ENCODE data around the gene HIPK3.

The HIPK3 gene

DNA sequence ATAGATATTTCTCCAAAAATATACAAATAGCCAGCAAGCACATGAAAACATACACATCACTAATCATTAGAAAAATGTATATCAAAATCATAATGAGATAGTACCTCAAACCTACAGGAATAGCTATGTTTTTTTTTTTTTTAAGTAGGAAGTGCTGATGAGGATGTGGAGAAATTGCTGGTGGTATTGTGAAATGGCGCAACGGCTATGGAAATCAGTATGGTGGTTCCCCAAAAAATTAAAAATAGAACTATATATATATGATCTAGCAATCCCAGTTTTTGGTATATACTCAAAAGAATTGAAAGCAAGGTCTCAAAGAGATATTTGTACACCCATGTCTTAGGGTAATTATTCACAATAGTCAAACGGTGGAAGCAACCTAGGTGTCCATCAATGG, 46.0 kb upstream of the HIPK3 start:
- no peaks in the 10 kb centered on the region for H3K36me3 ChIP-seq (ENCODE audit: control insufficient read depth in 2 of 2, insufficient read depth in 1 of 2, low read length in 2 of 2)
- ChIA-PET CTCF (interaction anchor here (0.6 kb wide), 1 partner anchor 577 kb away, joined by 3 read pairs; no protein-coding TSS in a partner anchor), POLR2A (no interaction called here)
- no peak overlapping the region for H3K27ac ChIP-seq (ENCODE audit: extremely low read depth, low read depth, low read length)
- H3K4me1 ChIP-seq (ENCODE audit: control insufficient read depth, insufficient read depth, low read length), result no peaks in the 10 kb centered on the region
- H3K4me3 ChIP-seq (ENCODE audit: low read depth, low read length), result no peak overlapping the region
- TF ChIP-seq ZNF280D (tag by site-specific recombination; IDR thresholded peaks at IDR 0.05), result no peak
- no peak for TF ChIP-seq ZNF274 (IDR thresholded peaks at IDR 0.05; ENCODE audit: low read length)
- no peak for TF ChIP-seq ZNF274 (tag by site-specific recombination; IDR thresholded peaks at IDR 0.05; ENCODE audit: borderline replicate concordance)
- TF ChIP-seq ZNF518A (tag by site-specific recombination; conservative IDR thresholded peaks at IDR 0.05; ENCODE audit: low read depth), result no peak
- TF ChIP-seq ZNF670 (tag by site-specific recombination; IDR thresholded peaks at IDR 0.05; ENCODE audit: low read depth), result no peak
- TF ChIP-seq ZNF302 (tag by site-specific recombination; IDR thresholded peaks at IDR 0.05; ENCODE audit: low read depth), result no peak
- no peak for TF ChIP-seq KLF16 (tag by site-specific recombination; IDR thresholded peaks at IDR 0.05)
- TF ChIP-seq ZNF792 (tag by site-specific recombination; IDR thresholded peaks at IDR 0.05), result no peak
- TF ChIP-seq ZNF10 (tag by site-specific recombination; IDR thresholded peaks at IDR 0.05), result no peak
- TF ChIP-seq SP2 (tag by site-specific recombination; IDR thresholded peaks at IDR 0.05), result no peak
- no peak for TF ChIP-seq ZBTB44 (tag by site-specific recombination; IDR thresholded peaks at IDR 0.05)
- no peak for TF ChIP-seq GLI2 (tag by site-specific recombination; IDR thresholded peaks at IDR 0.05; ENCODE audit: borderline replicate concordance, low read depth)
- no peak for TF ChIP-seq ZNF133 (tag by site-specific recombination; IDR thresholded peaks at IDR 0.05)
- no peak for TF ChIP-seq ZBTB17 (tag by site-specific recombination; IDR thresholded peaks at IDR 0.05)
- TF ChIP-seq ELK4 (IDR thresholded peaks at IDR 0.05; ENCODE audit: borderline replicate concordance, low read depth, low read length), result no peak
- no peak for TF ChIP-seq HOXC10 (CRISPR knock-in tag; IDR thresholded peaks at IDR 0.05)
- TF ChIP-seq ZNF350 (tag by site-specific recombination; IDR thresholded peaks at IDR 0.05), result no peak
- no peaks in the 10 kb centered on the region for H3K9me3 ChIP-seq (ENCODE audit: control insufficient read depth, insufficient read depth, low read depth, low read length)
